Measurements from ENCODE around the gene CLCN3. TPM values are rescaled to one million over a fixed set of nuclear protein-coding genes. Genes with fewer than 3 reads are reported as not detected.

The CLCN3 gene
- 51.0 and 57.3 TPM in 2 replicates for total RNA-seq

DNA sequence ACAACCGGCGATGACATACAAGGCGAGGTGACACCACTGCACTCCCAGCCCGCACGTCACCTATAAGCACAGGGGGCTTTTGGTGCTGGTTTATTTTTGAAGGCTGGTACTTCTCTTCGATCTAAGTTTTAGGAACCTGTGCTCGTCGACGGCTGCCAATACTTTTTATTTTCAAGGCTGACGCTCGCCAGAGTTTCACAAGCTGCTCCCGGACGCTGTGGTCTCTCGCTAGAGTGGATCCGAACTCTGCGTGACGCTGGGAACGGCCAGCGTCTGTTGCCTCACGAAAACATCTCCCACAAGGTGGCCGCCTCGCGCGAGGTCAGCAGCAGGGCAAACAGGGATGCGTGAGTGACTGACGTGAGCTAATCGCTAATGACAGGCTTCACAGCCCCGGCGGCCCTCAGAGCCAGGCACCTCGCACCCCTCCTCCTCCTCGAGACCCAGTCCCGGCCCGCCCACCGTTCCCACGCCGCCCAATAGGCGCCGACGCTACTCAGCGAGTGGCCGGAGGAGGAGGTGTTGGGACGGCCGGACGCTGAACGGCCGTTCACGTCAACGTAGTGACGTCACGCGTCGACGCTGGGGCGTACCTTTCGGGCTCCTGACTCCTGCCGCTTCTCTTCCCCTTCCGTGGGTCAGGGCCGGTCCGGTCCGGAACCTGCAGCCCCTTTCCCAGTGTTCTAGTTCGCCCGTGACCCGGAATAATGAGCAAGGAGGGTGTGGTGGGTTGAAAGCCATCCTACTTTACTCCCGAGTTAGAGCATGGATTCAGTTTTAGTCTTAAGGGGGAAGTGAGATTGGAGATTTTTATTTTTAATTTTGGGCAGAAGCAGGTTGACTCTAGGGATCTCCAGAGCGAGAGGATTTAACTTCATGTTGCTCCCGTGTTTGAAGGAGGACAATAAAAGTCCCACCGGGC is at the start of gene CLCN3:
Gene CLCN3, plus strand, starts transcription at position 621 of the 922 bp plus-strand sequence. CDS start 15,351 bp downstream, outside the sequence.

DNA sequence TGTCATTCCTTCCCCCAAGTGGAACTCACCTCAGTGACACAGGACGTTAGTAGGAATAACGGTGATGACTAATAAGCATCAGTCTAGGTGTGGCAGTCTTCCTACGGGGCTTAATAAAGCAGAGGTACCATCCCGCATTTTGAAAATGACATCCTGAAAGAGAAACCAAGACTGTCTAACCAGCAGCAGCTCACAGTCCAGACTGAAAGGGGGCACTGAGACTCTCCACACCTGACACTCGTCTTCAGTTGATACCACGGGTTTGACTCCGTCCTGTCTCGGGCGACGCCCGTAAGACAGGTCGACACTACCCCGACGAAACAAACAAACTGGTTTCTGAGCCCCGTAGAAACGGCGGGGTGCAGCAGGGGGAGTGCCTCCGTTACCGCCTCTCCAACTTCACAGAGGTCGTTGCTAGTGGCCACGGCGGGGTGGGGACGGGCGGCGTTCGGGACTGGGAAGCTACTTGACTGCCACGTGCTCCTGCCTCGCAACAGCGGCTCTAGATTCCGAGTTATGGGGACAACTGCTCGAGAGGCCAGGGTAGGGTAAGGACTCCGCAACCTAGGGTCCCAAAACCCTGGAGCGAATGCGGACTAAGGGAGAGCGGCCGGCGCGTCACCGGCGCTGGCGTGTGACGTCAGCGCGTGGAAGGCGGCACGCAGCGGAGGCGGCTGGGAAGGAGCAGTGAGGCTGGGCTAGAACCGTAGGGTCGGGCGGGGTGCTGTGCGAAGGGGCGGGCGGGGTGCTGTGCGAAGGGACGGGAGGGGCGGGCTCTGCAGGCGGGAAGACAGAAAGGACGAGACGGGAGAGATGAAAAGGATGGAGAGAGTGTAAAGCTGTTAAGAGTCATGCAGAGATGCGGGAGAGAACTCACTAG is 8.1 kb upstream of the CLCN3 start, which contains the start of gene NEK1:
Gene NEK1, minus strand, starts transcription at position 593 of the 880 bp plus-strand sequence. CDS start 9,953 bp downstream, outside the sequence.

DNA sequence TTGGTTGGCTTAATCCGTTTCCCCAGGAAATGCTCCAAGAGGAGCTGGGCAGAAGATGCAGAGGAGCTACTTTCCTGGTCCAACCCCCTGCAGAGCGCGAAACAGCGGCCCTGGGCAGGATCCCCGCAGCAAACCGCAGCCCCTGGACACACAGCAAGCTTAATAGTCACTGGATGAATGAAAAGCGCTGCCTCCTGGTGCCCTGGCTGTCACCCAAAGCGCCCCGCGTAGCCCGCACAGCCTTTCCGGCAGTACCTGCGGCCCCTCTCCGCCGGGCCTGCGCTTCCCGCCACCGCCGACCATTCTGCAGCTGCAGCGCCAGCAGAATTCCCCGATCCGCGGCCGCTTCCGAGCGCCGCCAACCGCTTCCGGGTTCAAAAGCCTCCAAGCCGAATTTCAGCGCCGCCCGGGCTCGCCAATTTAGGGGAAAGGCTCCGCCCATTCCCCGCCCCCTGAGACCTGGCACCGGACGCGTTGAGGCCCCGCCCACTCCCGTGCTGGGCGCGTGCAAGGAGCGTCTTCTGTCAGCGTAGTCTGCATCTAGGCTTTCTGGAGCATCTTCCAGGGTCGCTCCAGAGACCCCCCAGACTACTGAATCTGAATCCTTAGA is 137.3 kb downstream of the CLCN3 start, which contains the start of gene HPF1:
Gene HPF1, minus strand, starts transcription at position 370 of the 610 bp plus-strand sequence. Its CDS starts 67 bp downstream, at position 303.

Other genes starting within 250 kb of the CLCN3 start
- 10.7 and 11.0 TPM in 2 replicates for gene NEK1, start 8.0 kb upstream of the CLCN3 start, total RNA-seq
- 24.0 and 33.5 TPM in 2 replicates for gene HPF1, start 137.4 kb downstream of the CLCN3 start, total RNA-seq